Mesangial cell (primary cell): Measurements from ENCODE around the gene TAF6L. TPM values are rescaled to one million over a fixed set of nuclear protein-coding genes. Genes with fewer than 3 reads are reported as not detected.

Experiments
- total RNA-seq: library from RNA; depleted of rRNA; stranded (reverse); fragments of >200 nt; gene quantifications from 2 replicates; pipeline ENCODE4 v1.2.3, GENCODE V29; 2015

Gene TAF6L, protein sequence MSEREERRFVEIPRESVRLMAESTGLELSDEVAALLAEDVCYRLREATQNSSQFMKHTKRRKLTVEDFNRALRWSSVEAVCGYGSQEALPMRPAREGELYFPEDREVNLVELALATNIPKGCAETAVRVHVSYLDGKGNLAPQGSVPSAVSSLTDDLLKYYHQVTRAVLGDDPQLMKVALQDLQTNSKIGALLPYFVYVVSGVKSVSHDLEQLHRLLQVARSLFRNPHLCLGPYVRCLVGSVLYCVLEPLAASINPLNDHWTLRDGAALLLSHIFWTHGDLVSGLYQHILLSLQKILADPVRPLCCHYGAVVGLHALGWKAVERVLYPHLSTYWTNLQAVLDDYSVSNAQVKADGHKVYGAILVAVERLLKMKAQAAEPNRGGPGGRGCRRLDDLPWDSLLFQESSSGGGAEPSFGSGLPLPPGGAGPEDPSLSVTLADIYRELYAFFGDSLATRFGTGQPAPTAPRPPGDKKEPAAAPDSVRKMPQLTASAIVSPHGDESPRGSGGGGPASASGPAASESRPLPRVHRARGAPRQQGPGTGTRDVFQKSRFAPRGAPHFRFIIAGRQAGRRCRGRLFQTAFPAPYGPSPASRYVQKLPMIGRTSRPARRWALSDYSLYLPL
- total RNA-seq = 20.4 TPM in 2 replicates

DNA sequence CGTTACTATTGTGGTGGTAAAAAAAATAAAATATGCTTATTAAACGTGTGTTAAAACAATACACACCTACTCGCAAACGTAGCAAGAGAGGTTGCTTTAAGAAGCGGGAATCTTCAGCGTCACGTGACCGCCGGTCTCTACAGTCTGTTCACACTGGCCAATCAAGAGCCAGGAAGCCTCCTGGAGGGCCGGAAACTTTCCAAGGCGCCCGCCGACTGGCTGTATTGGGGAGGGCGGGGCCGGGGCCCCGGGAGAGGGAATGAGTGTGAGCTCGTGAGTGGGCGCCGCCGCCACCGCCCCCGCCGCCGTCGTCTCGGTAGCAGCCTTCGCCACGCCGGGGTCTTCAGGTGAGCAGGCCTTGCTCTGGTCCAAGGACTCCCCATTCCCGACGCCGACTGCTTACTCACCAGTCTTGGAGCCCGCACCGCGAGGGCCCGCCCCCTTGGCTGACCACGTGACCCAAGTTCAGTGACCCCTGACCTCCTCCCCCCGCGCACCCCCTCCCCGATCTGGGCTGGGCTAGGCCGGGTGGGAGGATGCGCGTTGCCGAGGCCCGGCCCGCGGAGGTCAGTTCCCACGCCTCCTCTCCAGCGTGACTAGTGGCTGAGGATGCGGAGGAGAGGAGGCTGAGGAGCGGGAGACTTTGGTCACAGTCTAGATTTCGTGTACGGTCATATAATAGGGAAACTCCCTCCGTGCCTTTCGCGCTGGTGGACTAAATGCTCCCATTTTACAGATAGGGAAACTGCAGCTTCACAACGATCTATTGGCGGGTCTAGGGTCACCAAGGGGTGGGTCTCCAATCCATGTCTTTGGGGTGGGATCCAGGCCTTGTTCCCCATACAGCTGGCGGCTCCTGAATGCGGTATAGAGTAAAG is at the start of gene TAF6L:
Gene TAF6L, plus strand, starts transcription at position 253 of the 878 bp plus-strand sequence. CDS start 4,388 bp downstream, outside the sequence.

DNA sequence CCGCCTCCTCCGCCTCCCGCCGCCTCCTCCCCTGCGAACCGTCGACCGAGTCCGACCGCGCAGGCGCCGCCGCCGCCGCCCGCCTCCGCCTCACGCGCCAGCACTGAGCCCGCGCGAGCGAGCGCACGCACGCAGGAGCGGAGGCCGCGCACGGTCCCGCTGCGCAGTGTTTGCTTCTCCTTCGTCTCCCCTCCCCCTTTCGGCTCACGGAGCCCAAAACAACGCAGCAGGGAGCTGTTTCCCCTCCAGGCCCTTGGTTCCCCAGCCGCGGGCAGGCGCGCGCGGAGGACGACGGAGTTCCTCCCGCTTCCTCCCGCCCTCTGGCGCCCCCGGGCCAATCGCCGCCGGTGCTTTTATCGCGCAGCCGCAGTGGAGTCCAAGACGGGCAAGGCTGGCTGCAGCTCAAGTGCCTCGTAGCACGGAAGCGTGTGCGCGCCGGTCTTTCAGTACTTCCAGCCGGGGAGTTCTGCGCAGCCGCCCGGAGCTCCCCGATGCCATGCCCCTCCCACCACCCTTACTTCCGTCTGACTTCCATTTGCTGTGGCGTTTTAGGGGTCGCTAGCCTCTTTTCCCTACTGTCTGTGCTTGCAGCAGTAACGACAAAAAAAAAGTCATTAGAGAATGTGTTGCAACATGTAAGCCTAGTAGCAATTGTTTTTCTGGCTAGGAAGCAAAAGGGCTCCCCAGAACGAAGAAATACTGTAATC is 43.9 kb upstream of the TAF6L start, which contains the start of gene HNRNPUL2:
Gene HNRNPUL2, minus strand, starts transcription at position 293 of the 707 bp plus-strand sequence. CDS start 301 bp downstream, outside the sequence.

DNA sequence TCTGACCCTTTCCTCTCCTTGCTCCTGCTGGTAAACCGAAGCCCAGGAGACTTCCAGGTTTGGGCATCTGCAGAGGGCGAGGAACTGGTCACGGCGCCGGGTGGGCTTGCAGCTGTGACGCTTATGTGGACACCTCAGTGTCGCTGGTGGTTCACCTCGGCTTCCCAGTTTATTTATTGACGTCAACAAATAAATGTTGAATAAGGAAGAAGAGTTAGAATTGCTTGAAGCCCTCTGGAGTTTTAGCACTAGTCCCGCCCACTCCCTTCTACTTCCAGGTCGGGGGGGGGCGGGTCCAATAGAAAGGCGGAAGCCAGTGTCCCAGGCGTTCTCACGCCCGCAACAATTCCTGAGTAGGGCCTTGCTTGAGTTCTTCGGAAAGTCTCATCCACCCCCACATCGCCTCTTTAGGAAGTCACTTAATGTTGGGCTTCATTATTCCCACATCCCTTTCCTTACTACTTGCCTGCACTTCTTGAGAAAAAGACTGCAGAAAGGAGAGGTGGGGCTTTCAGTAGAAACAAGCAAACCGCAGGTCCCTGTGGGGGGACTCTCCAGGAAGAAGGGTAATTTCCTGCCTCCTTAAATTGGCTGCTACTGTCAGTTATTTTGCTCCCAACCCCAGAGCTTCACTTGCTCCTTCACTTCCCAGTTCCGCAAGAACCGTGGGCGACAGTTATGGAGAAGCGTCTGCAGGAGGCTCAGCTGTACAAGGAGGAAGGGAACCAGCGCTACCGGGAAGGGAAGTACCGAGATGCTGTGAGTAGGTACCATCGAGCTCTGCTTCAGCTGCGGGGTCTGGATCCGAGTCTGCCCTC is 42.8 kb upstream of the TAF6L start, which contains the start of gene TTC9C:
Gene TTC9C, plus strand, starts transcription at position 316 of the 818 bp plus-strand sequence. Its CDS starts 363 bp downstream, at position 679.

GRCh38 chr11:62753736-62754603 is 17.2 kb upstream of the TAF6L start, which contains the start of gene ZBTB3:
Gene ZBTB3, minus strand, starts transcription at chr11:62754160. Its CDS starts 496 bp downstream, at chr11:62753664.

DNA sequence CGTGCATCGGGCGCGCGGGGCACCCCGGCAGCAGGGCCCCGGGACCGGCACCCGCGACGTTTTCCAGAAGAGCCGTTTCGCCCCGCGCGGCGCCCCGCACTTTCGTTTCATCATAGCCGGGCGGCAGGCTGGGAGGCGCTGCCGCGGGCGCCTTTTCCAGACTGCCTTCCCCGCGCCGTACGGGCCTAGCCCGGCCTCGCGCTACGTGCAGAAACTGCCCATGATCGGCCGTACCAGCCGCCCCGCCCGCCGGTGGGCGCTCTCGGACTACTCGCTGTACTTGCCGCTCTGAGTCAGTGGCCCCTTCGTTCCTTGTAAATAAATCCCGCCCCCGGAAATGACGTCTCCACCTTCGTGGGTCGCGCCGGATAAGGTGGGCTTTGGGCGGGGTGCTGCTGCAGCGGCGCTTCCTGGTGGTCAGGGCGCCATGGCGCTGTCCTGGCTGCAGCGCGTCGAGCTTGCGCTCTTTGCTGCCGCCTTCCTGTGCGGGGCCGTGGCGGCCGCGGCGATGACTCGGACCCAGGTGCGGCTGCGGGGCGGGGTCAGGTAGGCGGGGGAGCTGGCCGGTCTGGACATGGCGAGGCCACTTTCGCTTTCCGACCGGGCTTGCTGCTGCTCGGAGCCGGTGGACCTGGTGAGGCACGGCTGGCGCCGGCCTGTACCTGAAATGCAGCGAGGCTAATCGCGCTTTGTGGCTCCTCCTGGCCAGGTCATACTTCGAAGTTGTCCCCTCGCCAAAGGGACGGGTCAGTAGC is 16.0 kb downstream of the TAF6L start, which contains the start of gene TMEM179B:
Gene TMEM179B, plus strand, starts transcription at position 398 of the 755 bp plus-strand sequence. Its CDS starts 30 bp downstream, at position 428.

DNA sequence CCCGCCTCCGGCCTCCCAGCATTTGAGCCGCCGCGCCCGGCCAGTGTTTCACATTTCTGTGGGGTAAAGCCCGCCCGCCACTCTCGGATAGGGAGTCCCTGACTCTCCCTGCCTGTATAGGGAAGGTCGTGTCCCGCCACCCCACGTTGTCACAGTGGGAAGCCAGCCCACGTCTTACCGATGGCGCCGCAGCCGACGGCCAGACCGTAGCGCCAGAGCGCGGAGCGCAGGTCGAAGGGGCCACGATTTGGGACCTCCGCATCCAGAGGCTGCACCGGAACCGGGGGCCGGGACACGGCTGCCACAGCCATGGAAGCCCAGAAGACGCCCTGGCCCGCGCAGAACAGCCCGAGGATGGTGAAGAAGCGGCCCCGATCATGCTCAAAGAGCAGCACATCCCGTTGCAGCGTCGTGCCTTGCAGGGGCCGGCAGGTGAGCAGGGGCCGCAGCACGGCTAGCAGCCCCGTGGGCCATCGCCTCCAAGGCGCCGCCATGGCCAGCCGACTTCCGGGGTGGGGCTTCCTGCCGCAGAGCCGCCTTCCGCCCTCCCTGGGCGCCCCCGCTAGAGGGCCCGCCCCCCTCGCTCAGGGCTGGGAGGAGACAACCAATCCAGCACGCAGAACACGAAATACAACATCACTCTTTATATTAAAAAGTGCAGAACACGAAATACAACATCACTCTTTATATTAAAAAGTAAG is 20.5 kb downstream of the TAF6L start, which contains the start of gene TMEM223:
Gene TMEM223, minus strand, starts transcription at position 506 of the 701 bp plus-strand sequence. Its CDS starts 12 bp downstream, at position 494.

DNA sequence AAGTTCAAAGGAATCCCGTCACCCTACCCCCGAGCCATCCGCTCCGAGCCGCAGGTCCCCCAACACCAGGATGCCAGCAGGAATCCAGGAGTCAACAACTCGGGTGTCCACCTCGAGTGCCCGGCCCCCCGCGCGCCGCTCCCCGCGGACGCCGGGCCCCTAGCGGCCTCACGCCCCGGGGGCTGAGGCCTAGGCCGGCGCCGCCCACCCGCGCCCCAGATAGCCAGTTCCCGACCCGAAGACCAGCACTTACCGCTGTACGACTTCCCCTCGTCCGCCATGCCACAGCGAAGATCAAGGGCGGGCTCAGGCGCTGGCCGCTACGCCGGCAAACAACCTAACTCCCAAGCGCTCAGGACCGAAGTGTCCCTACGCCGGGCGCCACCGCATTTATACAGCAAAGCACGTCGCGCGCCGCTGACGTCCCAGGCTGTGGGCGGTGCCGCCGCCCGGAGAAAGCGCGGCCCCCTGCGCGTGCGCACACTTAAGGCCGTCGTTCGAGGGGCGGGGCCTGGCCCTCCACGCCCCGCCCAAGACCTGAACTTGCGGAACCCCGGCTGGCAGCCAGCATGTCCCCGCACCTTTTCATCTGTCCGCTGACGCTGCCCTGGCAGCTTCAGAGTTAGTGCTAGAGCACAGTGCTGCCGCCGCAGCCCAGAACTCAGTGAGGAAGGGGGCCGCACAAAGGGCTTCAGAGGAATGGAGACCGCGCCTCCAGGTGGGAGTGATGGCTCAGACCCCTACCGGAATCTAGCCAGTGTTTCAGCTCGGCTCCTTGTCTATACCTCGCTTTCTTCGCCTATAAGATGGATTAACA is 34.1 kb downstream of the TAF6L start, which contains the start of gene NXF1:
Gene NXF1, minus strand, starts transcription at position 365 of the 817 bp plus-strand sequence. Its CDS starts 84 bp downstream, at position 281.

GRCh38 chr11:62831520-62832335 is 60.5 kb downstream of the TAF6L start, which contains the start of gene STX5:
Gene STX5, minus strand, starts transcription at chr11:62832051. Its CDS starts 808 bp downstream, at chr11:62831243.

GRCh38 chr11:62832336-62833234 is 61.4 kb downstream of the TAF6L start, which contains the start of gene TEX54:
Gene TEX54, minus strand, starts transcription at chr11:62832841.

Other genes with a start within 250 kb of the TAF6L start
- gene AHNAK, start 224.6 kb upstream of the TAF6L start, total RNA-seq = 374 and 612 TPM in 2 replicates
- gene EEF1G, start 197.5 kb upstream of the TAF6L start, total RNA-seq = 1,289 and 1,470 TPM in 2 replicates
- gene TUT1, start 179.9 kb upstream of the TAF6L start, total RNA-seq = 6.8 and 14.1 TPM in 2 replicates
- 88.7 and 132 TPM in 2 replicates for gene MTA2, start 169.5 kb upstream of the TAF6L start, total RNA-seq
- 24.4 and 37.3 TPM in 2 replicates for gene EML3, start 158.6 kb upstream of the TAF6L start, total RNA-seq
- gene ROM1, start 158.1 kb upstream of the TAF6L start, total RNA-seq = 1.1 and 5.7 TPM in 2 replicates
- 55.9 and 75.9 TPM in 2 replicates for gene B3GAT3, start 149.4 kb upstream of the TAF6L start, total RNA-seq
- gene GANAB, start 124.8 kb upstream of the TAF6L start, total RNA-seq = 213 and 293 TPM in 2 replicates
- gene INTS5, start 118.1 kb upstream of the TAF6L start, total RNA-seq = 26.9 and 30.3 TPM in 2 replicates
- 46.0 and 120 TPM in 2 replicates for gene C11orf98, start 106.2 kb upstream of the TAF6L start, total RNA-seq
- gene CSKMT, start 106.1 kb upstream of the TAF6L start, total RNA-seq = 4.9 and 6.3 TPM in 2 replicates
- gene UQCC3, start 99.7 kb upstream of the TAF6L start, total RNA-seq = 8.1 and 16.0 TPM in 2 replicates
- gene LBHD1, start 99.1 kb upstream of the TAF6L start, total RNA-seq = 4.1 and 6.0 TPM in 2 replicates
- gene UBXN1, start 92.3 kb upstream of the TAF6L start, total RNA-seq = 130 and 271 TPM in 2 replicates
- 0.16 and 0.38 TPM in 2 replicates for gene LRRN4CL, start 81.9 kb upstream of the TAF6L start, total RNA-seq
- 38.5 and 73.0 TPM in 2 replicates for gene BSCL2, start 64.0 kb upstream of the TAF6L start, total RNA-seq
- not detected in 2 replicates for gene GNG3, start 63.7 kb upstream of the TAF6L start, total RNA-seq
- 12.0 and 14.0 TPM in 2 replicates for gene HNRNPUL2, start 43.9 kb upstream of the TAF6L start, total RNA-seq
- 32.1 and 37.5 TPM in 2 replicates for gene TTC9C, start 42.9 kb upstream of the TAF6L start, total RNA-seq
- 8.5 and 17.1 TPM in 2 replicates for gene ZBTB3, start 17.2 kb upstream of the TAF6L start, total RNA-seq
- 110 and 131 TPM in 2 replicates for gene POLR2G, start 9.8 kb upstream of the TAF6L start, total RNA-seq
- gene TMEM179B, start 16.0 kb downstream of the TAF6L start, total RNA-seq = 63.1 and 78.8 TPM in 2 replicates
- gene TMEM223, start 20.6 kb downstream of the TAF6L start, total RNA-seq = 27.4 and 38.3 TPM in 2 replicates
- gene NXF1, start 34.0 kb downstream of the TAF6L start, total RNA-seq = 25.4 and 30.7 TPM in 2 replicates
- gene STX5, start 60.7 kb downstream of the TAF6L start, total RNA-seq = 28.8 and 36.9 TPM in 2 replicates
- gene TEX54, start 61.4 kb downstream of the TAF6L start, total RNA-seq = not detected in 2 replicates
- gene WDR74, start 68.2 kb downstream of the TAF6L start, total RNA-seq = 46.3 and 77.6 TPM in 2 replicates
- gene SLC3A2, start 109.5 kb downstream of the TAF6L start, total RNA-seq = 188 and 230 TPM in 2 replicates
- not detected in 2 replicates for gene CHRM1, start 150.0 kb downstream of the TAF6L start, total RNA-seq
- gene SLC22A6, start 213.6 kb downstream of the TAF6L start, total RNA-seq = not detected in 2 replicates
- gene SLC22A8, start 244.4 kb downstream of the TAF6L start, total RNA-seq = not detected in 2 replicates